GM18907 (cell line): ENCODE results near the gene LBHD1.
A peak's percentile ranks its signal among the peaks of the same experiment; 100 is the strongest.
"Not testable (repeated sequence)": the region's sequence is repeated elsewhere in the genome, so short reads cannot be mapped to it uniquely, and the experiment has no call there.

ENCODE experiments used
- ATAC-seq: cut with Tn5 transposase; IDR thresholded peaks from one replicate; pipeline ENCODE4 v1.9.1; 2021; ENCODE audit warnings: mild to moderate bottlenecking, moderate library complexity; ENCODE audit not compliant: unreplicated experiment

Gene LBHD1

DNA sequence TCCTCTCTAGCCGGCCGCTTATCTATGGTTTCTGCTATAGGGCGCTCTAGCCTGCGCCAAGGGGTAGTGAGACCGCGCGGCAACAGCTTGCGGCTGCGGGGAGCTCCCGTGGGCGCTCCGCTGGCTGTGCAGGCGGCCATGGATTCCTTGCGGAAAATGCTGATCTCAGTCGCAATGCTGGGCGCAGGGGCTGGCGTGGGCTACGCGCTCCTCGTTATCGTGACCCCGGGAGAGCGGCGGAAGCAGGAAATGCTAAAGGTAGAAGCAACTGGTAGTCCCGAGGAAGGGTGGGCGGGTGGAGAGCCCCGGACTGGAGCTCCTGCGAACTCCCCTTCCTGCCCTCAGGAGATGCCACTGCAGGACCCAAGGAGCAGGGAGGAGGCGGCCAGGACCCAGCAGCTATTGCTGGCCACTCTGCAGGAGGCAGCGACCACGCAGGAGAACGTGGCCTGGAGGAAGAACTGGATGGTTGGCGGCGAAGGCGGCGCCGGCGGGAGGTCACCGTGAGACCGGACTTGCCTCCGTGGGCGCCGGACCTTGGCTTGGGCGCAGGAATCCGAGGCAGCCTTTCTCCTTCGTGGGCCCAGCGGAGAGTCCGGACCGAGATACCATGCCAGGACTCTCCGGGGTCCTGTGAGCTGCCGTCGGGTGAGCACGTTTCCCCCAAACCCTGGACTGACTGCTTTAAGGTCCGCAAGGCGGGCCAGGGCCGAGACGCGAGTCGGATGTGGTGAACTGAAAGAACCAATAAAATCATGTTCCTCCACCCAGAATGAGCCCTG lies at the start of gene LBHD1, which contains the start of gene UQCC3:
Gene LBHD1, minus strand, starts transcription at position 660 of the 782 bp plus-strand sequence. CDS start 2,236 bp downstream, outside the sequence.
Gene UQCC3, plus strand, starts transcription at position 66 of the 782 bp plus-strand sequence. Its CDS starts 73 bp downstream, at position 139.
- peak; percentile 53 for ATAC-seq

DNA sequence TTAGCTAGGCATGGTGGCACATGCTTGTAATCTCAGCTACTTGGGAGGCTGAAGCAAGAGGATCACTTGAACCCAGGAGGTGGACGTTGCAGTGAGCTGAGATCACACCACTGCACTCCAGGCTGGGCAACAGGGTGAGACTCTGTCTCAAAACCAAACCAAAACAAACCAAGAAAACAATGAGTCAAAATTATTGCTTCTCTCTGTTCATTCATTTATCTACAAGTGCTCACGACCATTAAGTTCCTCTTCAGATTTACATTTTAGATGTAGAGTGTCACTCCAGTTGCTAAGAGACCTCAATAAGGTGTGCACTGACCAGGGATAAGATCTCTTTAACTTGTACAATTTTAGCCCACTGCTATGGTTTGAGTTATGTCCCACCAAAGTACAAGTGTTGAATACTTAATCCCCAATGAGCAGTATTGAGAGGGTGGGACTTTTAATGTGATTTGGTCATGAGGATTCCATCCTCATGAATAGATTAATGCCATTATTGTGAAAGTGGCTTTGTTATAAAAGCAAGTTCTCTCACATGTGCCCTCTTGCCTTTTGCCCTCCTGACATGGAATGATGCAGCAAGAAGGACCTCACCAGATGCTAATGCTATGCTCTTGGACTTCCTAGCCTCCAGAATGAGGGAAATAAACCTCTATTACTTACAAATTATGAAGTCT lies 47.4 kb upstream of the LBHD1 start:
- no peak for ATAC-seq

DNA sequence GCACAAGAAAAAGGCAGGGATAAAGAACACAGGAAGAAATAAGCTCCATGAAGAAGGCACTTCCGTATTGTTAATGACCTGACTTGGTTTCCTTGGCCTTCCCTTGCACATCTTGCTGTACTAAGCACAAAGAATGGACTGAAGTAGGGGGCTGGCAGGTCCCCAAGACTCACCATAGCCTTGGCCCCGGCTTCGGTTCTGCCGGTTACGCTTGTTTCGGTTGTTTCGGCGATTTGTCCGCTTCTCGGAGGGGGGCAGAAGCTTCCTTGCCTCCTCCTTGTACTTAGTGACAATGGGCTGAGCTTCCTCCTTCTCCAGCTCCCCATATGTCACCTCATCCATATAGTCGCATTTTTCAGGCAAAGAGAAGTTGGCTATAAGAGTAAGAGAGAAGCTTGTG lies 44.7 kb upstream of the LBHD1 start:
- ATAC-seq: no peak

DNA sequence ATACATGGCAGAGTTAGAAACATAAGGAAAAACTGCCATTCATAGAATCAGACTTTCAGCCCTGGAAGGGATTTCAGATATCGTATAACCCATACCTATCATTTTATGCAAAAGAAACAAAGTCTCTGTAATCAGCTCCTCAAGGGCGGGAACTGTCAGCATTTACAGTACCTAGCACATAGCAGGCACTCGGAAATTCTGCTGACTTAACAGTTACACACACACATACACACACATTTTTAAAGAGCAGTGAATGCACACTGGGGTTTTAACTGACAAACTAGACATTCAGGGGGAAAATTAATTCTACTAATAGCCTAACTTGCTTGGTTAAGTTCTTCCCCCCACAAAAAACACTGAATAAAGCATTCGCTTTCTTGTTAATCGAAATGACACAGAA lies 44.1 kb upstream of the LBHD1 start:
- no peak for ATAC-seq

DNA sequence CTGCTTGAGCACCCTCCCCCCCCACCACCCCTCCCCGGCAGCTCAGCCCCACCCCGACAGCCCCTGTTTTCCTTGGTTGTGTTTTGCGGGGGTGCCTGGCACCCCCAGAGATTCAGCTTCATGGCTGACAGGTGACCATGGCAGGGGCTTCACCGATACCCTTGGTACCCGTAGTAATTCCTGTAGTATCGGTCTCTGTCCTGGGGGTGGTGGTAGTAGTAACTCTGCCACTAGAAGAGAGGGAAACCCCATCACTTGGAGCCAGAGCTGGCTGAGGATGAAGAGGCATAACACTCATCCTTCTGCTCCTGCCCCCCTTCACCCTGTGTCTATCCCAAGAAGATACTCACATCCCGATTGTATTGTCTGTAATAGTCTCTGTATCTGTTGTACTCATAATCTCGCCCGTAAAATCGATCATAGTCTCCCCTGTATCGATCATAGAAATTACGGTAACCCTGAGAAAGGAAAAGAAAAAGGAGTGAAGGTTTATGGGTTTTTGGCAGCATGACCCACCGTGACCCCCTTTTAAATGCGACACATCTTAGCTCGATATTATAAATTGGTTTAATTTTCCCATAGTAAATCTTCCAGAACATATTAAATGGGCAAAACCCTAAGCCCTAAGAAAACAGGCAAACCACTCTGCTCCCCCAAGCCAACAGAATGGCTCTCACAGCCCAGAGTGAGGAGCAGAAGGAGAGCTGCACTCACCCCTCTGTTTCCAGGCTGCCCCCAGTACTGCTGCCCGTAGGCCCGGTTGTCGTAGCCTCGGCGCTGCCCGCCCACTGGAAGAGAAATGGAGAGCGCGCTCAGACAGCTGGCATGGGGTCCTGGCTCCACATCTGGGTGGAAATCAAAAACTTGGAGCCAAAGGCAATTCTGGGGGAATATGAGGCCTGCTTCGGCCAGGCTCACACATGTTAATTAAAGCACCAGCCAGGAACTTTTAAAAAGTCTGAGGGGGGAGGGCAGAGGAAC lies 43.4 kb upstream of the LBHD1 start:
- no peak for ATAC-seq

DNA sequence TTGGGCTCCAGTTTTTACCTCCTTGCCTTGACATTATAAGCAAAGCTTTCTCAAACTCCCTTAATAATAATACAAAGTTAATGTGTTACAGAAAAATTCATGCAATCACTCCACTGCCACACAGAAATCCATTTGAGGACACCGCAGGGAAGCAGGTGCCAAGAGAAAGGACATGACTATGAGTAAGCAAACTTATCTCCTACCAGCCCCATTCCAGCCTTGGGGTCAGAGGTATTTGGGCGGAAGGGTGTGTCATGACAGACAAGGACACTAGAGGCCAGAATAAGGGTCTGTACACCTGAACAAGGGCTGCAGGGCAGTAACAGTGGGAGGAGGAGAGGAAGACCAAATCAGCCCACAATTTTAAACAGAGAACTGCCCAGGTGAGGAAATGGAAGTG lies 41.3 kb upstream of the LBHD1 start:
- ATAC-seq: no peak

DNA sequence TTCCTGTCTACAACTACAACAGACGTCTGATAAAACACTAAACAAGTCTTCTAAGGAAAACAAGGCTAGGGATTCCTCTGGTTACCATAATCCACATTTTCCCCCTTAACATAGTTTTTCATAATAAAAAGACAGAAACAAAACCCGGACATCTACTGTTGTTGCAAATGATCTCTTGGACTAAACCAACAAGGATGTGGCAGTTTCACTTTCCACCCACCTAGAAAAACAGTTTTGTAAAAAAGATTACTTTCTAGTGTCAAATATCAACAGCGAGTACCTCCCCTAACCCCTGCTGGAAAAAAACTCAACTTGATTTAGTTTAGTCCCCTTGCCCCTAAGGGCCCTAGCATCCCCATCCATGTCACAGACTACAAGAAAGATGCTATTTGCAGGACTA lies 40.8 kb upstream of the LBHD1 start:
- ATAC-seq: no peak

DNA sequence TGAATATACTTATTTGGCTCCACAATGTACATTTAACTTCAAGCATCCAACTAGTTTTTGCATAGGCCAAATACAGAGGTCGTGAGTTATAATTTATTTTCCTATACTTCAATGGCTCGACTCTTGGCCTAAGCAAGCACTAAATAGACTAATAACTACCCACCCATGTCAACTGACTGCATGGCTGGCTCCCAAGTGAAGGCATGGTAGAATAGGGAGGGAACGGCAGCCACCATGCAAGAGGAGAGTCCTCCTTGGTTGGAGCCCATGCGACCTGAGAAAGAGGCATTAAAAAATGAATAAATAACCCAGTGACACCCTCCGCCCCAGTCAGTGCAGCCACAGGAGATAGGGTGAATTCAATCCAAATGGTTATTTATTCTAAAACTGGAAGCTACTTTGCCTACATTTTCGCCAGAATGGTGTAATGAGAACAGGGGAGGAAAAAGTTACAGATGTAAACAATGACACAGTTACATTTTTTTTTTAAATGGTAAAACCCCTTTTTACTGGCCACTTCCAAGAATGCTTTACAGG lies 40.3 kb upstream of the LBHD1 start:
- ATAC-seq: no peak

DNA sequence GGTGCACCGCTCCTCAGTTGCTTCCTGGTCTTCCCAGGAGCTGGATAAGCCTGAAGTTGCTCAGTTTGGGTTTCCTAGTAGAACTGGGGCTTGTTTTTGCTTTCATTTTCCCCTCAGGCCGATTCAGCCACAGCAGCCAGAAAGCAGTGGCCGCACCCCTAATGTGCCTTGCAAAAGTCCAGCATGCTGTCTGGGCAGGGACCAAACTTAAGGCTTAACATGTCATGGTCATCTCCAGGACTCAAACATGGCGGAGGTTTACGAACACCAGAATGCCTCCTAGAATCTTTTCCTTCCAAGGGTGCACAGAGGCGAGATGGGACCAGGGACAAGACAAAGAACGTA lies 37.9 kb upstream of the LBHD1 start:
- no peak for ATAC-seq

DNA sequence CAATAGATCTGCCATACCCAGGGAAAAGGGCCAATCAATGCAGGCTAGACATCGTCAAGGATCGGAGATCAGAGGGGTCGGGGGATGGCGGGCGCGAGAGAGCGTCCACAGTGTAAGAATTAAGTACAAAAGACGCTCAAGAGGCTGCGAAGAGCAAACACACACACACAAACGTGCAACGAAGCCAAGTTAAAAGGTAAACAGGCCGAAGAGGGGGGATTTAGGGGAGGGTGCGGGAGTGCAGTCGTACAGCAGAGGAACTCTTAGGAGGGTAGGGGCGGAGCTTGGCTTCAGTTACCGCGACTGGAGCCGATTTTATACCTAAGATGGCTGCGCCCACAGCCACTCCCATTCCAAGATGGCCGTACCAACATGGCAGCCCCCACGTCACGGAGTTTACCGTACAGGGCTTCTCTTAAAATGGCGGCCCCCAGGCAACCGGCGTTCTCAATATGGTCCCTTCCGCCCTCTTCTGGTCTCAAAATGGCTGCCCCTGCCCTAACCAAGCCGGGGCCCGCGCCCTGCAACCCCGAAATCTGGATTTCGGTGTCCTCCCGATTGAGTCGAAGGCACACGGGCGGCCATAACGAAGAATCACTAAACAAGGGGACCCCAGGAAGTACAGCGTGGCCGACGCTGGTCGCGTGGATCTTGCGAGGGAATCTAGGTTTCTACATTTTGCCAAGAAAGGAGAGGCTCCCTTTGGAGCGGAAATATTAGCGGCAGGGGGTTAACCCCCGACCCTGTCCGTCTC lies 37.4 kb upstream of the LBHD1 start:
- ATAC-seq: peak; percentile 80

DNA sequence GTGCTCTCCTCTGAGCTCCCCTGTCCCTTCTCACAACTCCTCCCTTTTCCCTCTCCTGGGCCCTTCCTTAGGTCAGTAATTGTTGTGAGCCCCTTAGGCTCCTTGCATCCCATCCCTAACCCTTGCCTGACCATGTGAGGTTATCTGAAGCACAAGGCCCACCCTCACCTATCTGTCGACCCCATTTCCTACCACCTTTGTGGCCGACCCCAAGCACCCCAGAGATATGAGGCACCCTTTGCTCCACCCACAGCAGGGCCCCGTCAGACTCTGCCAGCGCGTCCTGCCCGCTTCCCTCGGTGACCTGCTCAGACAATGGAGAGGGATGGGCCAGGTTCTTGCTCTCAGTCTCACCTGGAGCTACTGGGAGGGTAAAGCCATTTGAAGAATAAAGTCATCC lies 36.7 kb upstream of the LBHD1 start:
- ATAC-seq: no peak

DNA sequence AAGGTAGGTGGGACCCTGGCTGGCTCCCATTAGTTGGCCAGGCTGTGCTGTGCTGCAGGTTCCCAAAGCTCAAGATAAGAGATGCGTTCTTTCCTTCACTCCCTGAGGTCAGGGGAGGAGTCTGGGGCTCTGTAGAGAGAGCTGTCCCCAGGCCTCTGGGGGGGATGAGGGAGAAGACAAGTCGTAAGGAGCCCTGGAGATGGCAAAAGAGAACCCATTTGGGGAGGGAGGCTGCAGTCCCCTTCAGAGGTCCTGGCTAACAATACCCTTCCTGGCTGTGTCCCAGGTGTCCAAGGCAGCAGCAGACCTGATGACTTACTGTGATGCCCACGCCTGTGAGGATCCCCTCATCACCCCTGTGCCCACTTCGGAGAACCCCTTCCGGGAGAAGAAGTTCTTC lies 36.3 kb upstream of the LBHD1 start:
- ATAC-seq: no peak

DNA sequence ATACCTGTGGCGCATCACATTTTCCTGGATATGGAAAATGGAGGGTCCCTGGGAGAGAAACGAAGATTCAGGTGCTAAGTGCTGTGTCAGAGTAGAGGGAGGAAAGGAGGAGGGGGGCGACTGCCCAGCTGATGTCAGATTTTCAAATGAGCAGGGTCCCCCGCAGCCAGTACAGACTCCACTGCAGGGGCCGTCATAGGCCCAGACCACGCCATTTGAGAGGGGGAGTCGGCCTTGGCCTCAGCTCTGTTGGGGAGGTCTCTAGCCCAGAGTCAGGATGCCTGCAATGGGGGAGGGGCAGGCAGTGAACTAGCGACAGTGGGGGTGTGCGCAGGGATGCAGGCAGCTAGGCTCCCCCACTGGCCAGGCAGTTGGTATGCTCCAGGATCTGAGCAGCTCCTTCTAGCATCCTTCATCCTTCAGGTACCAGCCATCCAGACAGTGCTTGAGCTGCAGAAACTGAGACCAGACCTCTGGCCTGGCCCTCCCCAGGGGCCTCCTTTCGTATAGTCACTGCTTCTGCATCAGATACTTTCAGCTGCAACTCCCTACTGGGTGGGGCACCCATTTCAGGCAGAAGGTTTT lies 35.3 kb upstream of the LBHD1 start, which contains the start of the genes BSCL2 and GNG3:
Gene BSCL2, minus strand, starts transcription at position 148 of the 585 bp plus-strand sequence. CDS start 229 bp downstream, outside the sequence.
Gene GNG3, plus strand, starts transcription at position 400 of the 585 bp plus-strand sequence. CDS start 620 bp downstream, outside the sequence.
- ATAC-seq: no peak

DNA sequence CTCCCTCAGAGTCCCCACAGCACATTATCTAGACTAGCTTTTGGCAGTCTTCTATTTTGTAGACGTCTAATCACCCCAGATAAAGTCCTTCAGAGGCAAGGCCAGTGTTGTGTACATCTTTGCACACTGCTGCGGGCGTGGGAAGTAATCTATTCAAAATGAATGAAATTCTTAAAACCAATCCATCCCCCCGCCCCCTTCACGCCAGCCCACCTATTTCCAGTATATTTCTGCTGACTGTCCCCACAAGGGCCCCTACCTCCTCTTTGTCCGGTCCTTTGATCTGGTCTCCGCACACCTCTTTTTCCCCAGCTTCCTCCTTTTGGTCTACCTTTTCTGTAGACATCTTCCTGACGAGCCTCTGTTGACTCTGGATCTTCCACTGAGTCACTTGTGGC lies 34.8 kb upstream of the LBHD1 start:
- no peak for ATAC-seq

DNA sequence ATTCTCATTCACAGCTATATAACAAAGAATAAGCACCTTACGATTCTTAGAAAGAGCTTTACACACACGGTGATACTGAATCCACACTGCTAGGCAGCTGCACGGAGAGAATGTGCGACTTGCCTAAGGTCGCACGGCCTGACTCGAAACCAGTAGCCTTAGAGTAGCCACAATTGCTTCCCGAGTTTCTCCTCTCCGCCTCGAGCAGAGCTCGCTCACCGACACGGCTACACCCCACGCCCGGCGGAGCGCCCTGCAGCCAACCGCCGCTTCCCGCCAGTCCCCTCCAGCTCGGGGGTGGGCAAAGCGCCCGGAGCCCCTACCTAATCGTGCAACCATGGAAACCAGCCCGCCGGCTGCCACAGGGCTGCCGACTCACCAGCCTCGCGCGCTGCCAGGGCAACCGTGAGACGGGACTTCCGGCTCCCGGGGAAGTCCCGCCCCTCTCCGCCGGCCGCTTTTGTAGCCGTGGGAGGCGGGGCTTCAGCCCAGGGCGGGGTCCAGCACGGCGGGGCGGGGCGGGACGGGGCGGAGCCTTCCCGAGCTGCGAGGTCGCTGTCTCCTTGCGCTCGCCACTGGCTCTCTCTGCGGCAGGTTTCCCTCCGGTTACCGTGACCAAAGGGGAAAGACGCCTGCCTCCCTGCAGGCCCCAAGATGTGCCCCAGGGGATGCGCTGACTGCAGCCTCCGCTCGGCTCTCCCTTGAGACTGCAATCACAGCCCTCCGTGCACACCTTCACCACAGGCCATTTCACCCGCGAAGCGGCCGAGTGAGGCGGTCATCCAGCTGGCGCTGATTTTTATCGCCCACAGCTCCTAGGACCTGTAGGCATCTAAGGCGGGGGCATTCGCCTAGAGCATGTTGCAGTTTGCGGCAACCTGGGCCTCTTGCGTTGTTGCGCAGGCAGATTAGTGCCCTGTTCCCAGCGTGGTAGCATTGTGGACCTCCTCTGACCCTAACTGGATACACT lies 34.1 kb upstream of the LBHD1 start:
- peak; percentile 57 for ATAC-seq

DNA sequence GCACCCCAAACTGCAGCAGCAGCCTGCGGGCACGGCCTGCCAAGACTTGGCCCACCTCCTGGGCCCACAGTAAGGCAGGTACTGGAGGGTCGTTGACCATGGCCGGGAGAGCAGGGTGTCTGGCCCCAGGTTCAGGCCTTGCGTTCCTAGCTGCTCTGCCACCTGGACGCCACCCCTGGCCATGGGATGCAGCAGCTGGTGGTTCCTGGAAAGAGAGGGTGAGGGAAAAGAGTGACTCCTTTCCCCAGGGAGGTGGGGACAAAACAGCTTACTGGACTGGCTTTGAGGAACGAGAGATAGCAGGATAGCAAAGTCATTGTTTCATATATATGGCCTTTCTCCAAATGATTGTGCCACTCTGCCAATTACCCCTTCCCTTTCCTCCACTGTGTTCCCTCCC lies 33.3 kb upstream of the LBHD1 start:
- ATAC-seq: no peak

DNA sequence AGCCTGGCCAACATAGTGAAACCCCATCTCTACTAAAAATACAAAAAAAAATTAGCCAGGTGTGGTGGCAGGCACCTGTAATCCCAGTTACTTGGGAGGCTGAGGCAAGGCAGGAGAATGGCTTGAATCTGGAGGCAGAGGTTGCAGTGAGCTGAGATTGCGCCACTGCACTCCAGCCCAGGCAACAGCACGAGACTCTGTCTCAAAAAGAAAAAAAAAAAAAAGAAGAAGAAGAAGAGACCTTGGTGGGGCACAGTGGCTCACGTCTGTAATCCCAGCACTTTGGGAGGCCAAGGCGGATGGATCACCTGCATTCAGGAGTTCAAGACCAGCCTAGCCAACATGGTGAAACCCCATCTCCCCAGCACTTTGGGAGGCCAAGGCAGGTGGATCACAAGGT lies 31.9 kb upstream of the LBHD1 start:
- not testable (repeated sequence) for ATAC-seq

DNA sequence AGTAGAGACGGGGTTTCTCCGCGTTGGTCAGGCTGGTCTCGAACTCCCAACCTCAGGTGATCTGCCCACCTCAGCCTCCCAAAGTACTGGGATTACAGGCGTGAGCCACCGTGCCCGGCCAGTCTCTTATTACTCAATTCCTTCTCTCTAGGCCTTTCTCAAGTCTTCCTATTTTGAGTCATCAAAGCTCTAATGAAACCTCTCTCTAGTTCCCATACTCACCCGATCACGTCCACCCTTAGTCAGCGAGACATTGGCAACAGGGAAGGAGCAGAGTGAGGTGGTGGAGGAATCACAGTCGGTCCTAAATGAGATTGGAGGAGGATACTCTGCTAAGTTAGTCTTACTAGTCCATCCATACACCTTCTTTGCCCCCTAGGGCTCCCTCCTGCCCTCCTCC lies 30.2 kb upstream of the LBHD1 start:
- ATAC-seq: no peak
